Neural progenitor cell (in vitro differentiated cells): ENCODE data around the gene TXLNB. TPM values are rescaled to one million over a fixed set of nuclear protein-coding genes. Genes with fewer than 3 reads are reported as not detected.

Source experiments
- DNase-seq: peaks from one replicate; pipeline ENCODE4 v3.0.0-alpha.2; 2016; ENCODE audit warnings: low spot score
- H2AFZ ChIP-seq: fragments of 200-600 bp; sonication (generic); replicated peaks from 2 replicates; pipeline ENCODE4 v1.6.1; 2016; ENCODE audit warnings: antibody characterized with exemption
- H3F3A ChIP-seq: fragments of 200-600 bp; sonication (generic); 2 replicates; pipeline ENCODE4 v1.6.1; 2016; ENCODE audit warnings: antibody characterized with exemption, low read depth
- H3K27ac ChIP-seq: fragments of 200-600 bp; sonication (generic); 2 replicates; pipeline ENCODE4 v1.5.1; 2016; ENCODE audit warnings: mild to moderate bottlenecking
- H3K27me3 ChIP-seq: fragments of 200-600 bp; sonication (generic); 2 replicates; pipeline ENCODE4 v1.6.1; 2016; ENCODE audit warnings: mild to moderate bottlenecking, moderate library complexity
- H3K36me3 ChIP-seq: fragments of 200-600 bp; sonication (generic); 2 replicates; pipeline ENCODE4 v1.5.1; 2016
- H3K4me1 ChIP-seq: fragments of 200-600 bp; sonication (generic); 2 replicates; pipeline ENCODE4 v1.6.1; 2016; ENCODE audit warnings: mixed run types
- H3K4me2 ChIP-seq: fragments of 200-600 bp; sonication (generic); 2 replicates; pipeline ENCODE4 v1.6.1; 2016
- H3K4me3 ChIP-seq: fragments of 200-600 bp; sonication (generic); 2 replicates; pipeline ENCODE4 v1.5.1; 2016
- H3K79me2 ChIP-seq: fragments of 200-600 bp; sonication (generic); 2 replicates; pipeline ENCODE4 v1.6.1; 2016; ENCODE audit warnings: low read depth
- H3K9ac ChIP-seq: fragments of 200-600 bp; sonication (generic); 2 replicates; pipeline ENCODE4 v1.6.1; 2016
- H3K9me3 ChIP-seq: fragments of 200-600 bp; sonication (generic); 2 replicates; pipeline ENCODE4 v1.5.1; 2016; ENCODE audit warnings: low read depth
- H4K20me1 ChIP-seq: fragments of 200-600 bp; sonication (generic); 2 replicates; pipeline ENCODE4 v1.6.1; 2016; ENCODE audit warnings: low read depth
- H3K27ac Mint-ChIP-seq: 3 replicates; pipeline ENCODE4 v1.8.0; 2021; ENCODE audit warnings: mixed read lengths
- H3K27me3 Mint-ChIP-seq: 2 replicates; pipeline ENCODE4 v1.8.0; 2022; ENCODE audit warnings: low read depth, mild to moderate bottlenecking, inconsistent platforms, moderate library complexity, mixed read lengths; ENCODE audit not compliant: insufficient read depth
- H3K36me3 Mint-ChIP-seq: 3 replicates; pipeline ENCODE4 v1.8.0; 2021; ENCODE audit warnings: mixed read lengths
- H3K4me1 Mint-ChIP-seq: 3 replicates; pipeline ENCODE4 v1.8.0; 2021; ENCODE audit warnings: mixed read lengths
- H3K4me3 Mint-ChIP-seq: 3 replicates; pipeline ENCODE4 v1.8.0; 2021; ENCODE audit warnings: mild to moderate bottlenecking, moderate library complexity, mixed read lengths
- H3K9me3 Mint-ChIP-seq: 3 replicates; pipeline ENCODE4 v1.8.0; 2020; ENCODE audit warnings: mixed read lengths
- EZH2 ChIP-seq: fragments of 200-600 bp; sonication (generic); IDR thresholded peaks from 2 replicates; pipeline ENCODE4 v1.6.1; 2017; ENCODE audit warnings: antibody characterized with exemption, mild to moderate bottlenecking, moderate library complexity
- EZH2phosphoT487 ChIP-seq: fragments of 200-600 bp; sonication (generic); IDR thresholded peaks from 2 replicates; pipeline ENCODE4 v1.6.1; 2017; ENCODE audit warnings: antibody characterized with exemption
- total RNA-seq: library from RNA; depleted of rRNA; stranded (reverse); fragments of >200 nt; gene quantifications from 2 replicates; pipeline ENCODE4 v1.2.3, GENCODE V29; 2015; ENCODE audit warnings: low replicate concordance
- TF ChIP-seq, protein P1 (sequence below): fragments of 200-600 bp; sonication (generic); IDR thresholded peaks from 2 replicates; pipeline ENCODE4 v1.5.1; 2017; ENCODE audit warnings: antibody characterized with exemption, mild to moderate bottlenecking

Gene TXLNB
- total RNA-seq, 1 donor from 2014 or later = 0.06 TPM

DNA sequence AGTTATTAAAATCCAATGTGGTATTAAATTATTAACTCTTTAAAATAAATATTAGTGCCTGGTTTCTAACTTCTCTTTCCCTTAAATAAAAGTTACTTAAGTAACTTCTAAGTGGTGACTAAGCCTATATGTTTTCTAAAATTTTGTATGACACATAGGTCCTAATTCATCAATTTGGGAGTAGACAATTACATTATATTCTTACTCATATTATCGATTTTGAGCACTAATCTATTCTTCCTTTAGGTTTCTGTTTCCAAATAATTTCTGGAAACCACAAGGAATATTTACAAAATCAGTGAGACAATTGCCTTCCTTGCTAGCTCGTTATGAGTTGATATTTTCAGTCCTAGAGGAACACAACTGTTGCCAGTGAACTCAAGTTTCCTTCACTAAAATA, 28.3 kb upstream of the TXLNB start:
- peaks cover 6% of the 10 kb centered on the region for H3K4me1 Mint-ChIP-seq
- H3F3A ChIP-seq = no peaks in the 10 kb centered on the region
- H3K79me2 ChIP-seq = no peaks in the 10 kb centered on the region
- no peaks in the 10 kb centered on the region for H3K27me3 ChIP-seq
- no peaks in the 10 kb centered on the region for H3K36me3 Mint-ChIP-seq
- H3K9me3 ChIP-seq = no peaks in the 10 kb centered on the region
- H3K4me2 ChIP-seq = no peak overlapping the region
- no peaks in the 10 kb centered on the region for H3K36me3 ChIP-seq
- TF ChIP-seq, protein P1, sequence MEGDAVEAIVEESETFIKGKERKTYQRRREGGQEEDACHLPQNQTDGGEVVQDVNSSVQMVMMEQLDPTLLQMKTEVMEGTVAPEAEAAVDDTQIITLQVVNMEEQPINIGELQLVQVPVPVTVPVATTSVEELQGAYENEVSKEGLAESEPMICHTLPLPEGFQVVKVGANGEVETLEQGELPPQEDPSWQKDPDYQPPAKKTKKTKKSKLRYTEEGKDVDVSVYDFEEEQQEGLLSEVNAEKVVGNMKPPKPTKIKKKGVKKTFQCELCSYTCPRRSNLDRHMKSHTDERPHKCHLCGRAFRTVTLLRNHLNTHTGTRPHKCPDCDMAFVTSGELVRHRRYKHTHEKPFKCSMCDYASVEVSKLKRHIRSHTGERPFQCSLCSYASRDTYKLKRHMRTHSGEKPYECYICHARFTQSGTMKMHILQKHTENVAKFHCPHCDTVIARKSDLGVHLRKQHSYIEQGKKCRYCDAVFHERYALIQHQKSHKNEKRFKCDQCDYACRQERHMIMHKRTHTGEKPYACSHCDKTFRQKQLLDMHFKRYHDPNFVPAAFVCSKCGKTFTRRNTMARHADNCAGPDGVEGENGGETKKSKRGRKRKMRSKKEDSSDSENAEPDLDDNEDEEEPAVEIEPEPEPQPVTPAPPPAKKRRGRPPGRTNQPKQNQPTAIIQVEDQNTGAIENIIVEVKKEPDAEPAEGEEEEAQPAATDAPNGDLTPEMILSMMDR = no peak
- TF ChIP-seq EZH2 = no peak
- no peak for TF ChIP-seq EZH2phosphoT487
- H3K4me1 ChIP-seq = peaks cover 6% of the 10 kb centered on the region
- H3K27me3 Mint-ChIP-seq = peaks cover 2% of the 10 kb centered on the region
- H3K4me3 Mint-ChIP-seq = no peak overlapping the region
- H3K9ac ChIP-seq = no peak overlapping the region
- no peak overlapping the region for H3K27ac ChIP-seq
- H3K27ac Mint-ChIP-seq = no peak overlapping the region
- H3K4me3 ChIP-seq = no peak overlapping the region
- peaks cover 7% of the 10 kb centered on the region for H3K9me3 Mint-ChIP-seq
- DNase-seq = no peak
- H2AFZ ChIP-seq = no peak overlapping the region
- no peaks in the 10 kb centered on the region for H4K20me1 ChIP-seq

DNA sequence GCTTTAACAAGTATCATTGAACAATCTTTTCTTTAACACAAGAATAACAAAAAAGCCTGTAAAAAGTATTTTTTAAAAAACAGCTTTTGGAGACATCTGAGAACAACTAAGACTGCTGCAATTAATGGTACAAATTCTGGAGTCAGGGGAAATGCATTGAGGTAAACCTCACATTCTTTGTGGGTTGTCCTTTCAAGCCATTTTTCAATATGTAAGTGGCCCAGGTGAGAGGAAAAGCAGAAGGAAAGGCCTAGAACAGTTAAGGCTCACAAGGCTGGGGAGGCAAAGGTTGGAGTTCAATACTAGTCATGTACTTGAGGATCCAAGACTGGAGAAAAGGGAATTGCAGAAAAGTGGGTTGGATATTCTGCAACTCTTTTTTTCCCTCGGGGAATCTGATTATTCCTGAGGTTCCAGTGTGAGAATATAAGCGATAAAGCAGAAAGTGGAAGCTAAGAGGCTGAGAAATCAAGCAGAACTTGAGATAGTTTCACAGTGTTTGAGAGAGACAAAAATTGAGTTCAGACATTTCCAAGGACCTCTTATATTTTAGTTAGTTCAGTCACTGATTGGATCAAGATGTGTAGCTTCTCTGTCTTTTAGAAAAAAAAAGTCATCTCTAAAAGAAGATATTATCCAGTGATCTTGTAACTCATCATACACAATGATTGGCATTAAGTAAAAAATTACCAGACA, 25.0 kb upstream of the TXLNB start:
- no peaks in the 10 kb centered on the region for H3K9me3 ChIP-seq
- Mint-ChIP-seq H3K4me3 (no peak overlapping the region), H3K36me3 (no peaks in the 10 kb centered on the region), H3K9me3 (peaks cover 7% of the 10 kb centered on the region), H3K4me1 (peaks cover 13% of the 10 kb centered on the region), H3K27me3 (no peaks in the 10 kb centered on the region), H3K27ac (no peak overlapping the region)
- no peak overlapping the region for H3K4me3 ChIP-seq
- H3K27ac ChIP-seq = no peak overlapping the region
- H3K4me2 ChIP-seq = no peak overlapping the region
- peaks cover 13% of the 10 kb centered on the region for H3K4me1 ChIP-seq
- peaks cover 24% of the 10 kb centered on the region for H3F3A ChIP-seq
- H3K27me3 ChIP-seq = no peaks in the 10 kb centered on the region
- TF ChIP-seq, protein P1 = no peak
- TF ChIP-seq EZH2 (no peak), EZH2phosphoT487 (no peak)
- H2AFZ ChIP-seq = no peak overlapping the region
- DNase-seq = no peak
- H3K9ac ChIP-seq = no peak overlapping the region
- no peaks in the 10 kb centered on the region for H4K20me1 ChIP-seq
- H3K36me3 ChIP-seq = no peaks in the 10 kb centered on the region
- no peaks in the 10 kb centered on the region for H3K79me2 ChIP-seq

DNA sequence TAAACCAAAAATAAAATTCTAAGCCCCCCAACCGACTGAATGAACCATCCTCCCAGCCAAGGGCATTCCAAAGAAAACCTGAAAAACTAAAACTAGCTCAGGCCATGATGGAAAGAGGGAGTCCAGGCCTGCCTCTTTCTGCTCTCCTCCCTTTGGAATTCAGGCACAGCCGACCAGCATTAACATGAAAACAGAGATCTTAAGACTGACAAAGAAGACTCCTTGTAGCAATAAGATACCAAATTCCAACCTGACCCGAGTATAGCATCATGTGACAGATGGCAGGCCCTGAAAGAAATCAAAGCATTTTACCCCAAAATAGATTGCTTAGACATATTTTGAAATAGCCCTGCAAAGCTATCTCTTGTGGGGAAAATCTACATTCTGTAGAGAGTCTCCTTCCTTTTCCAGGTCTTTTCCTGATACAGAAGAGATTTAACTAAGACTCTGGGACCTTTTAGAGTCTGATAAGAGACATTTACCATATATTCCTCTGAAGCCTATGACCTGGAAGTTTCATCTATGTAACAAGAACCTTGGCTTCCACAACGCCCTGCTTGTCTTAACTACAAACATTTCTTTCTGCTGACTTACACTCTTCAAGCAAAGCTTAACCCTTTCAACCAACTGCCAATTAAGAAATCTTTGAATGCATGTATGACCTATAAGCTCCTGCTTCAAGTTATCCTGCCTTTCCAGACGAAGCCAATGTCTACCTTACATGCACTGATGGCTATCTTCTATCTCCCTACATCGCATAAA, 22.2 kb upstream of the TXLNB start:
- Mint-ChIP-seq H3K27me3 (no peaks in the 10 kb centered on the region), H3K4me3 (no peak overlapping the region), H3K4me1 (peaks cover 13% of the 10 kb centered on the region), H3K9me3 (peaks cover 7% of the 10 kb centered on the region), H3K36me3 (no peaks in the 10 kb centered on the region), H3K27ac (no peak overlapping the region)
- peak overlapping the region; percentile 45 for H3K4me2 ChIP-seq
- H3K4me3 ChIP-seq = peak overlapping the region; percentile 1
- TF ChIP-seq EZH2 (no peak), EZH2phosphoT487 (no peak)
- TF ChIP-seq, protein P1 = no peak
- H2AFZ ChIP-seq = peak overlapping the region; percentile 30
- no peak overlapping the region for H3K9ac ChIP-seq
- H3K27me3 ChIP-seq = no peaks in the 10 kb centered on the region
- H3F3A ChIP-seq = peaks cover 24% of the 10 kb centered on the region
- H4K20me1 ChIP-seq = no peaks in the 10 kb centered on the region
- no peaks in the 10 kb centered on the region for H3K79me2 ChIP-seq
- no peaks in the 10 kb centered on the region for H3K9me3 ChIP-seq
- H3K4me1 ChIP-seq = peaks cover 13% of the 10 kb centered on the region
- no peaks in the 10 kb centered on the region for H3K36me3 ChIP-seq
- peak overlapping the region; percentile 94 for H3K27ac ChIP-seq
- DNase-seq = peak; percentile 47
